HG03196 (cell line): ENCODE measurements around the gene HOXB8.

ENCODE experiments used
- ATAC-seq: cut with Tn5 transposase; IDR thresholded peaks from one replicate; pipeline ENCODE4 v1.9.1; 2021; ENCODE audit not compliant: unreplicated experiment

Gene HOXB8

GRCh38 chr17:48569674-48570324, 45.3 kb downstream of the HOXB8 start:
- ATAC-seq = no peak

DNA sequence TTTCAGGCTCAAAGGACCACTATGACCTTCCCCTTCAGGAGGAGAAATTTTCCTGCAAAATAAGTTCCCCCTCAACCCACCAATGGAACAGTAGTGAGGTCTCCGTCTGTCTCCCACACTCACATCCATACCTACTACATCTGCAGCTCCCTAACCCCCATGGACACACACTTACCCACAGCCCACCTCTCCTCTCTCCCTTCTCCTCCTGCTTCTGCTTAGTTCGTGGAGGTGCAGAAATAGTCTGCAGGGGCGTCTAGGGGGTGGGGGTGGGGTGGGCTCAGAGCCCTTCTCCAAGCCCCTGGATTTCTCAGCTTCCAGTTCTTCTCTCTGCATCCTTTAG, 45.9 kb downstream of the HOXB8 start:
- ATAC-seq = no peak

DNA sequence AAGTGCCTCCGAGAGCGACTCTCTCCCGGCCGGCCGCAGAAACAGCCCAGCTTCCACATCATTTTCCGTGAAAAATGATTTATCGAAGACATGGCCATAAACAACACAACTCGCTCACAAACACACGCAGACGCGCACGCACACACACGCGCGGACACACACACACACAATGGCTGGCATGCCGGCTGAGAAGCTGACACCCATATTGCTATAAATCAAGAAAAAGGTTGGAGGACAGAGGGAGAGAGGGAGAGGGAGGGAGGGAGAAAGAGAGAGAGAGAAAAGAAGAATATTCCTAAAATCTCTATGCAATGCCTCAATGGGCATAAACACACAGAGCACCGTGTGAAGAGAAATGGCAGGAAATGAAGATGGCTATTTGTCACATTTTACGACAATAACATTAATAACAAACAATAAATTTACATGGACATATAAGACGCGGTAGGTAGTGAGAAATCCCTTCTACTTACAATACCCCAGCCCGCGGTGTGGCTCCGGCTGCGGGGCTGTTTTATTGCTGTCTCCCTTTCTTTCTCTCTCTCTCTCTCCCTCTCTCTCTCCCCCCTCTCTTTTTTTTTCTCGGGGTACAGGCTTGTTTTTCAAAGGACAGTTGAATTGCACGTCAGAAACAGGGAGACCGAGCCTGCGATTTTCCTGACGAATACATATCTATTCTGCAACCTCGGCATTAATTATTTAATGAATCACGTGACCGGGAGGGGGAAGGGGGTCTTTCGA, 46.4 kb downstream of the HOXB8 start:
- no peak for ATAC-seq

DNA sequence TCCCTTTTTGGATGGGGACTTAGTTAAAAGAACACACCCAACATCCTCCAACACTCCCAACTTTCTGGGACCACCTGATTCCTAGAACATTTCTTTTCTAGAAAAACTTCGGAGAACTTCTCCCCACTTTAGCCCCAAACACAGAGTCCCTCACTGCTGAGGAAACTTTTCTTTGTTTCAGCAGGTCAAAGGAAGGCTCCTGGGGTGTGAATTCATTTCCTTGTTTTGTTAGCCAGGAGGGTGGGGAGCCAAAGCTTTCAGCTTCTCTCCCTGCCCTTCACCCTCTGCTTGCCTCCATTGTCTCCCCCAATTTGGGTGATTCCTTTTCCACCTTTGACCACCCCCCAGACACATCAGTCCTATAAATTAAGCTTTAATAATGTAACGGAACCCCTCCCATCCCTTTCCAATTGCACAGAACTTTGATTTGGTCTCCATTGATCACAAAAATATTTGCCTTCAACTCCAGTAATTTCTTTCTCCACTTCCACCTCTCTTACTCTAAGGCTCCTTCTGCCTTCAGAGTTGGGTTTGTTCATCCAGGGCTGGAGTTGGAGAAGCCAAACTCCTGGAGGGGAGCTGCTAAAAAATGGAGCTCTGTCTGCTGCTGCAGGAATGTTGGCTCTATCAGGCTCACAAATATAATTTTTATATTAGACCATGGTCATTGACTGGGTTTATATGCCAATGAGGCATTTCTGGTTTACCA, 47.3 kb downstream of the HOXB8 start:
- ATAC-seq = no peak

DNA sequence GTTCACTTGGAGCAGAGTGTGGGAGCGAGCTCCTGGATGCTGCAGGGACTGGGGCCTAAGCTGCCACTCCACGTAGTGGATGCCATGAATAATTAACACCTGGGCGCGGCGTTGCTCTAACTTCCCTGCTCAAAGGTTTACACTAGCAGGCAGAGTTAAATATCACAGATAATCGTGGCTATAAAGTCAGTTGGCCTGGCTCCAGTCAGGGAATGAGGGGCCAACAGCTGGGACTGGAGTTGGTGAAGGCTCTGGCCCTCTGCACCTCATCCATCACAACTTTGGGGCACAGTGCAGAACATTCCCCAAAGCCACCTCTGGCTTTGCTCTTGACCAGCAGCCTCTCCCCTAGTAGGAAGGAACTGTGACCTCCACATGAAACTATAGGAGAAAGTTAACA, 47.9 kb downstream of the HOXB8 start:
- no peak for ATAC-seq

DNA sequence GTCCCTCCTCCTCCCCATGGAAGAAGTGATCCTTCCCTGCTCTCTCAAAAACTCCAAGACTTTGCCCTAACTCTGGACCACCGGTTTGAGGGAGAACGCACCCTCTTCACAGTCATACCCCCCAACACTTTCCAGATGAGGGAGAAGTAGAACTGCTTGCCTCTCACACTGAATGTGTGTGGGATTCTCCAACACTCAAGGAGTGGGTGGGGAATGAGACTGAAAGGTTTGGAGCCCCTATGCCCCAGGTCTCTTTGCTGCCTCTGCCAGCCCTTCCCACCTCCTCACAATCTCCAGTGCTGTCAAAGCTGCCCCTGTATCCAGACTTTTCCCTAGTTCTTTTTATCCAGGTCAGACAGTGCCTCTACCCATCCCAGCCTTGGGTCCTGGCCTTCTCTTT, 48.4 kb downstream of the HOXB8 start:
- no peak for ATAC-seq

DNA sequence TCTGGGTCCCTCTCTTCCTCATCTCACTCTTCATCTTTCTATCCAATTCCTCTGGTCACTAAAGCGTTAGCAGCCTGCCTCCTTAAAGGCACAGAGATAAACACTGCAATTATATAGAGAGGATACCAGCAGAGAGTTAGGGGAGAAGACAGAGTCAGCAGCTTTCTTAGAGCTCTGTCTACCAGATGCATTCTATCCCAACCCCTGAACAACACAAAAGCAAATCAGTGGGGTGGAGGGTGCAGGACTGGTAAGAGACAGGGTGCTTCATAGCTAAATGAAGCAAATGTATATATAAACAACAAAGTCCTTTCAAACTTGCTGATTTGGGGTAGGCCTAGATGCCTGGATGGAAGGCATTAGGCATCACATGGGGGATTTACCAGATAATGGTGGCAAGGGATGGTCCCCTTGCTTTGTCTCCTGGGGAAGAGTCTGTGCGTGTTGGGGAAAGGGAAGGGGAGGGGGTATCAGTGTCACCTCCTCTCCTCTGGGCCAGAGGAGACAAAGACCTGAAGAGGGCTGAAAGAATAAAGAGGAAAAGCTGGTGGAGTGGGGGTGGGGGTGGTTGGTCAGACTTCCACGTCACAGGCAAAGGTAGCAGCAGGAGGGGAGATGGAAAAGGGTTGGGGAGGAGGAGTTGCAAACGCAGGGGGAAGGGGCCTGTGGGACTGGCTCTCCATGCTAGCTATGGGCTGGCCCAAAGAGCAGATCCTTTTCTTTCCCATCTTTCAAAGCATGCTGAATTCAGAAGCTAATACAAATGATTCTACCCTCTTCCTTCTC, 49.0 kb downstream of the HOXB8 start:
- ATAC-seq = no peak

GRCh38 chr17:48565022-48565554, 50.0 kb downstream of the HOXB8 start:
- ATAC-seq = no peak

- ATAC-seq = no peak
Observed at GRCh38 chr17:48564188-48565021, 50.7 kb downstream of the HOXB8 start.

DNA sequence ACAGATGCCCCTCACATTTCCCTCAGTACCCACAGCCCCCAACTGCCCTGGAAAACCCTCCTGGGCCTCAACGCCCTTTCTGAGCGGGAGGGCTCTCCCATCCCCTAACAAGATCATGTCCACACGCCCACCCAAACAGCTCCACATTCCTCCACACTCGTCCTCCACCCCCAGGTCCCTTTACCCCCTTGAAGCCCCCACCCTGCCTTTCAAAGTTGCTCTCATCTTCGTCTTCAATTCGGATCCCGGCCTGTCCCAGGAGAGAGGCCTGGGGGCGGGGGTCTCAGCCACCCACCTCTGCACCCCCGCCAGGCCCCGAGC, 51.3 kb downstream of the HOXB8 start:
- no peak for ATAC-seq

DNA sequence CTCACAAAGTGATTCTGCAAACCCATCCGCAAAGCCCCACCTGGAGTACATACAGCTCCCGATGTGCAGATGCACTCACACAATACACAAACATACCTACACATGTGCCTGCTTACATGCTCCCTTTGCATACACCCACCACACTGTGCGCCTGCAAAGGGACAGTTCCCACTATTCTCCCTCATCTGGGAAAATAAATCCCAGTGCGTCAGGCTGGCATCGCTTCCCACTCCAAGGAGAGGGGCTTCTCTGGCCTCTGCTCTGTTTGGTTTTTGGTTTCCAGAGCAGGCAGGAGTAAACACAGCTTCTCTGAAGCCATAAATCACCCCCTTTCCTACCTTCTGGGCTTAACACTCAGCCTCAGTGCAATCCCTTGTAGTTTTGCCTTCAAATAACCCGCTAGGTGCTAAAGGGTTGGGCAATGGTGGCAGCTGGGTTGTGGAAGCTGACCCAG, 51.7 kb downstream of the HOXB8 start:
- ATAC-seq = no peak

DNA sequence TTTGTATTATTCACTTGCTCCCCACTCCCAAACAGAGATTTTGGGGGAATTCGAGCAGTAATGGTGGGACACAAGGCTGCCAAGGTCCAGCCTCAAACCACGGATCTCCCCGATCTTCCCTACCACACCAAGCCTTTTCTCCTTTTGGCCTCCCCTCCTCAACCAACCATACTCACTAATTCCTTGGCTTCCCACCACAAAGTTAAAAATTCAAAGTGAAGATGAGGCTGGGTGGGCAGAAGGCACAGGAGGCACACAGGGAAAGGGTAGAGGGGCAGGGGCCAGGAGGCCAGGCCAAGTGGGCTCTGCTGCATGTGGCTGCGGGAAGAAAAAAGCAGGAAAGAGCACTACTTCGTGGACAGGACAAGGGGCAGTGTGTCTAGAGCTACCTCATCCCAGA, 52.2 kb downstream of the HOXB8 start:
- ATAC-seq = no peak
